Fibroblast of skin of left biceps (primary cell): Measurements from ENCODE around the gene TMEM52B.
A peak's percentile ranks its signal among the peaks of the same experiment; 100 is the strongest.
"Not testable (repeated sequence)": the region's sequence is repeated elsewhere in the genome, so short reads cannot be mapped to it uniquely, and the experiment has no call there.

Experiments used
- DNase-seq, 2 experiments: peaks; one replicate each; pipeline ENCODE4 v3.0.0-alpha.2; 2013; ENCODE audit warnings: low read depth in 2 of 2

The TMEM52B gene

GRCh38 chr12:10211940-10212738, 33.3 kb downstream of the TMEM52B start:
- DNase-seq: peak; percentile 94

DNA sequence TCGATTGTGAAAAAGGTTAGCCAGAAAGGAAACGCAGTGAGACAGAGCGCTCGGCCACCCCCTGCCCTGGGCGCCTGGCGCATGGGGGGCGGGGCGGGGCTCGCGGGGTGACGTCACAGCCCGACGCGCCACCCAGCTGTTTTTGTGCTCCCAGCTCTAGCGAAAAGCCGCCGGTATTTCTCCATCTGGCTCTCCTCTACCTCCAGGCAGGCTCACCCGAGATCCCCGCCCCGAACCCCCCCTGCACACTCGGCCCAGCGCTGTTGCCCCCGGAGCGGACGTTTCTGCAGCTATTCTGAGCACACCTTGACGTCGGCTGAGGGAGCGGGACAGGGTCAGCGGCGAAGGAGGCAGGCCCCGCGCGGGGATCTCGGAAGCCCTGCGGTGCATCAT, 33.9 kb downstream of the TMEM52B start, which contains the start of gene GABARAPL1:
TSS of gene GABARAPL1 (plus strand) at position 139 of the 393 bp plus-strand sequence. CDS start at position 392, 253 bp downstream.
- peak; percentile 47 to 62 for DNase-seq

DNA sequence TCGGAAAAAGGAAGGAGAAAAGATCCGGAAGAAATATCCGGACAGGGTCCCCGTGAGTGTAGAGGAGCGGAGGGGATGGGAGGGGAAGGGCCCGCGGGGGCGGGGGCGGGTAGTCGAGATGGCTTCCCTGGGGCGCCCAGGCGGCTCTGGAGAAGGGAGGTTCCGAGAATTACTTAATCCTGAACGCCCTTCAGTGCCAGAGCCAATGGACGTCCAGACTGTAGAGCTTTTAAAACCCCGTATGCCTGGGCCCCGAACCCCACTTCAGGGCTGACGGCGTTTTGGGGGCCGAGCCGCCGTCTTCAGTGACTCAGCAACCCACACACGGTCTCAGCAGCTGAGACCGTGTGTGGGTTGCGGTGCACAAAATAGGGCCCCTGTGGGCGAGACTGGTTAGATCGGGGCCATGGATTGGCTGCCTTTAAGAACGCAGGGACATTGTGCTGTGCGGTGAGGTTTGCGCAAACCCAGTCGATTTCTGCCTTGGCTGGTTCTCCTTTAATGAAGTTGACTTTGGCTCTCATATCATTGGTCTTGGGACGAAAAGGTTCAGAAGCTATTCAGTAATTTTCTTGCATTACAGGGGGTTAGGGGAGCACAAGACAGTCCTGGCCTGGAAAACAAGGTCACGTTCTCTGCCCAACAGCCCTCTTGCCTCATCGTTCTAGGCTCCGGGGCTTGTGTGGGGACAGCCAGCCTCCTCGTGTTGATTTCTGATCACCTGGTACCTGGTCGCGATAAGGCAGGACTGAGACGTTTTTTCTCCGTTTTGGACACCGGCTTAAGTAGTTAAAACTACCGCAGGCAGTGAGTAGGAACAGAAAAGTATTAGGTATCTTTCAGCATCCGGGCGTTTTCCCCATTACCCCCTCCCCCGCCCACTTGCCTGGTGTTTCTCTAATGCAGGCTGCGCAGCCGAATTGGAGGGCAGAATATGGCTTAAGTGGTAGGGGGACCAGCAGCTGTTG, 34.6 kb downstream of the TMEM52B start:
- peak; percentile 30 to 37 for DNase-seq

GRCh38 chr12:10214136-10214894, 35.5 kb downstream of the TMEM52B start:
- peak in 1 of 2 experiments; percentile 43 for DNase-seq

DNA sequence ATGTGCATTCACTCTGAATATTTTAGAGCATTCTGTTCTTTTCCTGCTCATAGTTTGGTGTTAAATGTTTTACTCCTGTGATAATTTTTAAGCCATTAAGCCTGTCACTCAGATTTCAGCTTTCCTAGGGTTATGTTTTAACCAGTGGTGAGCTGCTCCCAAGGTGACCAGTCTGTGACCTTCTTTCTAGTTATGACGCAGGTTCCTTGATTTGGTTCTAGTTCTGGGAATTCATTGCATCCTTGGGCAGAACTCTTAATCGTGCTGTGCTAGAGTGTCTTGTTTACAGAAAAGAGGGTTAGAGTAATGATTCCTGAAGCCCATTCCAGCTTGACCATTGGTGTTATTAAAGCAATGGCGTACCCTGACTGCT, 36.0 kb downstream of the TMEM52B start:
- DNase-seq: no peak

GRCh38 chr12:10215436-10215835, 36.6 kb downstream of the TMEM52B start:
- DNase-seq: no peak

GRCh38 chr12:10215946-10216345, 37.1 kb downstream of the TMEM52B start:
- DNase-seq: not testable (repeated sequence)

DNA sequence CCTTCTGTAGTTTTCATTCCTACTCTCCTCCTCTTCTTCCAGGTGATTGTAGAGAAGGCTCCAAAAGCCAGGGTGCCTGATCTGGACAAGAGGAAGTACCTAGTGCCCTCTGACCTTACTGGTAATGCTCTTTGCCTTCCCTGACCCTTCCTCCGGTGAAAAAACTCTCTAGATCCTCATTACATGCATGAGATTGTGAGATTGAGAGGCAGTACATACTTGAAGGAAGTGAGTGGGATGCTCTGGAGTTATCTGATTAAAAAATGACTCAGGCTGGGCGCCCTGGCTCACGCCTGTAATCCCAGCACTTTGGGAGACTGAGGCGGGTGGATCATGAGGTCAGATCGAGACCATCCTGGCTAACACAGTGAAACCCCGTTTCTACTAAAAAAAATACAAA, 39.2 kb downstream of the TMEM52B start:
- no peak for DNase-seq

GRCh38 chr12:10220398-10221077, 41.7 kb downstream of the TMEM52B start:
- no peak for DNase-seq

DNA sequence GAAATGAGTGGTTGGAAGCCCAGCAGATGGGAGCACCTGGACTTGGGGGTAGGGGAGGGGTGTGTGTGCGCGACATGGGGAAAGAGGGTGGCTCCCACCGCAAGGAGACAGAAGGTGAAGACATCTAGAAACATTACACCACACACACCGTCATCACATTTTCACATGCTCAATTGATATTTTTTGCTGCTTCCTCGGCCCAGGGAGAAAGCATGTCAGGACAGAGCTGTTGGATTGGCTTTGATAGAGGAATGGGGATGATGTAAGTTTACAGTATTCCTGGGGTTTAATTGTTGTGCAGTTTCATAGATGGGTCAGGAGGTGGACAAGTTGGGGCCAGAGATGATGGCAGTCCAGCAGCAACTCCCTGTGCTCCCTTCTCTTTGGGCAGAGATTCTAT, 43.0 kb downstream of the TMEM52B start:
- no peak for DNase-seq

DNA sequence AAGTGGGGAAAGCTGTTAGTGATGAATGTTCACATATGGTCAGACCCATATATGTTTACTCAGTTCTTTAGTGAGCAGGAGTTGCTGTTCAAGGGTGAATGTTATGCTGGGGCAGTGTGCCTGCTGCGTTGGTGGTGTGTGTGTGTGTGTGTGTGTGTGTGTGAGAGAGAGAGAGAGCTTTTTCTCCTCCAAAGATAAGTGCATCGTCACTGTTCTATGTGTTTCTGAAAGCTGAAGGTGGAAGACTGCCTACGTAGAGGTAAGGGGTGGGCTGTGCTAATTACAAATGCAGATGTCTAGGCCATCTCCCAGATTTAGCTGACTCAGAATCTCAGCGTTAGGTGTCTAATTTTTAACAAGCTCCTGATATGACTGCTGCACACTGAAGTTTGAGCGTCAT, 44.4 kb downstream of the TMEM52B start:
- no peak for DNase-seq

- not testable (repeated sequence) for DNase-seq
Observed at GRCh38 chr12:10225426-10225825, 46.6 kb downstream of the TMEM52B start.

- no peak for DNase-seq
Observed at GRCh38 chr12:10226086-10226485, 47.3 kb downstream of the TMEM52B start.

DNA sequence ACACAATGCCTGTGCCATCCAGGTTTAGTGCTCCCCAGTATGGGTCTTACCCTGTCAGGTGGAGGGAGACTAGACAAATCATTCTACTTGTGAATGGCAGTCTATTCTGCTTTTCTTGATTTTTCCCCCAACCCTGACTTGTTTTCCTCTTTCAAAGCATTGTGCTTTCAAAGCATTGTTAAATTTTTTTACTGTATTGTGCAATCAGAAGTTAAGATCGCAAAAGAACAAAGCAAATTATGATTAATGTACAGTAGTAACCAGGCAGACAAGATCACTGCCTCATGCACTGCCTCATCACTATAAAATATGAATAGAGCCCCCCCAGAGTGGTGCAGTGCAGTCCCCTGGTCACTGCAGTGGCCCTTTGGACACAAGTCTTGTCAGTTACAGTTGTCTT, 47.9 kb downstream of the TMEM52B start:
- DNase-seq: no peak

DNA sequence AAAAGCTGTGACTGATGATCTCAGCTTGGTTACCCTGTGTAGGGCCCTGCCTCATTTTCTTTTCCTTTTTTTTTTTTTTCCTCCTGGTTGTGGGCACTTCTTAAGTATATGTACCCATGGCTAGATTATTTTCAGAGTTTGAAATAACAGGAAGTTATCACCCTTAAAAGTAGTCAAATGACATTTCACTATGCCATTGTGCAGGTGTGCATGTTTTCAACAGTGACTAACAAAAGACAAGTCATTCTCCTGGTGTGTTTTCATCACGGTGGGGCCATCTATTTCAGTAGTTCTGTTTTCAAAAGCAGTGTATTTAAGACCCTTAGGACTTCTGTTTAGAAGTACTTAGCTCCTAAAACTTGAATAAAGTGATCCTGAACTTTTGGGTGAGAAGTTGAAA, 48.8 kb downstream of the TMEM52B start:
- no peak for DNase-seq

GRCh38 chr12:10234562-10234961, 55.7 kb downstream of the TMEM52B start:
- DNase-seq: no peak

DNA sequence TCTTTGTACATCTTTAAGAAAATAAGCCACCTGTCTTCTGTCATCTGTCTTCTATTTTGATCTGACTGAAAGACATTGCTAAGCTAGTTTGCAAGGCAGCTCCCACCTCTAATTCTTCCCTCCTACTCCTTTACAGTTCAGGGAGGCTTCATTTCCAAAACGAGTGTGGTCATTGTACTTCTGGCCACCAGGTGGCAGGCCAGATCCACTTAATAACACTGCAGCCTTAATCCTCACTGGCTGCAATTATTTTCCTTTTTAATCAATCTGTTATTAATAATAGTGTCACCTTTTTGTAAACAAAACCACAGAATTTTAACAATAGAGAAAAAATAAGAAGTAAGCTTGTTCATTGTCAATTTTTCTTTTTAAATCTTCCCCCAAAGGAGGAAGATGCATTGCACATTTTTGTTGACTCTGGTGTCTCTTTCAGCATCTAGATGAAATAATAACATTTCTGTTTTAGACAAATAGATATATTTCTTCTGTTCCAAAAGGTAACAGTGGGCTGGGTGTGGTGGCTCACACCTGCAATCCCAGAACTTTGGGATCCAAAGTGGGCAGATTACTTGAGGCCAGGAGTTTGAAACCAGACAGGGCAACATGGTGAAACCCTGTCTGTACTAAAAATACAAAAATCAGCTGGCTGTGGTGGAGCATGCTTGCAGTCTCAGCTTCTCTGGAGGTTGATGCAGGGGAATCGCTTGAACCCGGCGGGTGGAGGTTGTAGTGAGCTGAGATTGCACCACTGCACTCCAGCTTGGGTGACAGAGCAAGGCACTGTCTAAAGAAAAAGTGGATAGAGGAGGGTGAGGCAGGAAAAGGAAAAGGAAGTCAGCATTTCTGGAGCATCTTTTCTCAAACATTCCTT, 57.2 kb downstream of the TMEM52B start:
- DNase-seq: no peak

GRCh38 chr12:10236720-10237119, 57.9 kb downstream of the TMEM52B start:
- no peak for DNase-seq

DNA sequence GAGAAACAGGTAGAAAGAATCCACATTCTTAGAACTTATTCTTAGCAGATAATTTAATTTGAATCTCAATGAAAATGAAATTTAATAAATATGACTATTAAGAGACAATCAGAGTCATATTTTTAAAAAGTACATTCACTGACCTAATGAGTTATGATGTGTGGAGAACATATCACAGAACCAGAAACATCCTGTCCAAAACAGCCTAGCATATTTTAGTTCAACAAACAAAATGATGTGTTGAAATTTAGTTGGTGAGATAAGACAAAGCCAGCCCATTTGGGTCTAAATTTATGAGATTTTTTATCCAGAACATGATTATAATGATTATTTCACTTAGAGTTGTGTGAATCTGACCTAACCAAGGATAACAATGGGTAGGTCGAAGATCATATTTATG, 59.7 kb downstream of the TMEM52B start:
- no peak for DNase-seq

DNA sequence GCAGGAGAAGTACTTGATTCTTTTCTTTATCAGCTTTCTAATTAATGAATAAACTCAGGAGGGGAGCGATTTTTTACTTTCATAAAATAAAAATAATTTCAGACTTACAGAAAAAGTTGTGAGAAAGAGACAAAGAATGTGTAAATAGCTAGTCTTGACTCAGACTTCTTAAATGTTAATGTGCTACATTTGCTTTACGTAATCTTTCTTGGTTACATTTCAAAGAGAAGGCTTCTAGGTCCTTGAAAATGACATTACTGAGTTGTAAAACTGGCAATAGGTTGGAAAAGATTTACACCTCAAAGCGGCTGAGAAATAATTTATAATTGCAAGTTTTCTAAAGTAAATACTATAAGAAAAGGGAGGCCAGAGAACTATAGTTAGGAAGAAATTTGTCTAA, 62.5 kb downstream of the TMEM52B start:
- no peak for DNase-seq
